Left lung (tissue), 10 donors: ENCODE results near the gene TMEM54. TPM values are rescaled to one million over a fixed set of nuclear protein-coding genes. Genes with fewer than 3 reads are reported as not detected.

Experiments used
- ATAC-seq: fragments of 200-7000 bp; cut with Tn5 transposase; one replicate; pipeline ENCODE4 v1.9.1; 2020; ENCODE audit warnings: moderate library complexity
- DNase-seq, 4 donors: peaks; one replicate each; pipeline ENCODE4 v3.0.0-alpha.2; 2013 to 2020
- H3K27ac ChIP-seq, 2 donors: fragments of 200-600 bp; sonication (generic) in 1 of 2; one replicate each; pipeline versions ENCODE4 v1.5.0 to v1.8.0; 2020 to 2021
- H3K27me3 ChIP-seq, 2 donors: fragments of 200-600 bp; sonication (generic) in 1 of 2; one replicate each; pipeline versions ENCODE4 v1.5.0 to v1.8.0; 2020 to 2021
- H3K36me3 ChIP-seq, 2 donors: fragments of 200-600 bp; sonication (generic) in 1 of 2; one replicate each; pipeline versions ENCODE4 v1.5.0 to v1.8.0; 2020 to 2021
- H3K4me1 ChIP-seq, 2 donors: fragments of 200-600 bp; one replicate each; pipeline ENCODE4 v1.8.0; 2021
- H3K4me3 ChIP-seq, 2 donors: fragments of 200-600 bp; sonication (generic) in 1 of 2; one replicate each; pipeline versions ENCODE4 v1.5.0 to v1.8.0; 2020 to 2021; ENCODE audit warnings: mild to moderate bottlenecking in 1 of 2
- H3K9me3 ChIP-seq, 2 donors: fragments of 200-600 bp; sonication (generic) in 1 of 2; one replicate each; pipeline versions ENCODE4 v1.5.0 to v1.8.0; 2020 to 2021
- CTCF ChIP-seq, 2 donors: fragments of 200-600 bp; sonication (generic) in 1 of 2; IDR thresholded peaks; one replicate each; pipeline versions ENCODE4 v1.5.0 to v1.8.0; 2021; ENCODE audit warnings: antibody characterized with exemption in 2 of 2
- intact Hi-C, 2 donors: fragments of 100-400 bp; cut with DNase I; formaldehyde crosslinking; loops; one replicate each; pipeline versions ENCODE4 v1.11.2 to v1.14.2; 2022
- polyA plus RNA-seq, 6 donors: library from polyadenylated mRNA; unstranded; fragments of 120-200 nt; gene quantifications; one replicate each; pipeline ENCODE4 v1.2.1, GENCODE V29; 2013; ENCODE audit not compliant: insufficient read length in 6 of 6
- total RNA-seq, 2 donors: library from RNA; stranded (reverse); fragmentation: NEBNext Ultra II Directional; extraction: Animal tissue kit (Norgen Biotek cat#: 25700); gene quantifications; one replicate each; pipeline ENCODE4 v1.2.1, GENCODE V29; 2021
- donor health status: DM: no; HTN: yes; CAD: no.
- donor health status: DM: no; HTN: no; CAD: no.

The TMEM54 gene
- total and polyA plus RNA-seq, 8 donors = 22.4 to 87.0 (median 23.1) TPM

GRCh38 chr1:32934535-32934934, 33.3 kb upstream of the TMEM54 start:
- Histone ChIP-seq H3K27ac (peak overlapping the region; percentile 45 to 49), H3K9me3 (no peaks in the 10 kb centered on the region)

GRCh38 chr1:32933742-32934322, 32.6 kb upstream of the TMEM54 start:
- intact Hi-C loops = loop anchor here in 1 of 2 donors (10.0 kb wide), 1 partner anchor 151 kb away; the partner anchor contains the start of gene AZIN2
- no peak overlapping the region for H3K4me3 ChIP-seq
- peaks cover 0 to 57% of the 10 kb centered on the region in 2 donors for H3K36me3 ChIP-seq
- peaks cover 0 to 32% of the 10 kb centered on the region in 2 donors for H3K4me1 ChIP-seq
- TF ChIP-seq CTCF (IDR thresholded peaks at IDR 0.05) = no peak
- H3K27ac ChIP-seq = peak overlapping the region; percentile 45 to 49
- no peaks in the 10 kb centered on the region for H3K9me3 ChIP-seq
- H3K27me3 ChIP-seq = no peaks in the 10 kb centered on the region
- ATAC-seq = peak; percentile 36
- no peak for DNase-seq

More at GRCh38 chr1:32934535-32934934, 33.3 kb upstream of the TMEM54 start:
- no peak for DNase-seq
- no peak overlapping the region for H3K4me3 ChIP-seq
- peaks cover 0 to 63% of the 10 kb centered on the region in 2 donors for H3K36me3 ChIP-seq
- TF ChIP-seq CTCF (IDR thresholded peaks at IDR 0.05) = no peak
- H3K27me3 ChIP-seq = no peaks in the 10 kb centered on the region
- intact Hi-C loops = loop anchor here in 1 of 2 donors (10.0 kb wide), 1 partner anchor 150 kb away; the partner anchor contains the start of gene AZIN2
- peaks cover 7 to 39% of the 10 kb centered on the region in 2 donors for H3K4me1 ChIP-seq
- ATAC-seq = no peak

- no peak for ATAC-seq
- intact Hi-C loops = loop anchor here in 1 of 2 donors (10.0 kb wide), 1 partner anchor 153 kb away; the partner anchor contains the start of gene AZIN2
- H3K27ac ChIP-seq = no peak overlapping the region
- H3K36me3 ChIP-seq = peaks cover 0 to 36% of the 10 kb centered on the region in 2 donors
- H3K9me3 ChIP-seq = no peaks in the 10 kb centered on the region
- H3K27me3 ChIP-seq = no peaks in the 10 kb centered on the region
- peaks cover 0 to 22% of the 10 kb centered on the region in 2 donors for H3K4me1 ChIP-seq
- H3K4me3 ChIP-seq = no peak overlapping the region
- TF ChIP-seq CTCF (IDR thresholded peaks at IDR 0.05) = no peak
- DNase-seq = no peak
Measured at GRCh38 chr1:32931760-32932159, 30.6 kb upstream of the TMEM54 start.

- no peak for ATAC-seq
- H3K4me3 ChIP-seq = no peak overlapping the region
- H3K27ac ChIP-seq = no peak overlapping the region
- peaks cover 9 to 26% of the 10 kb centered on the region in 2 donors for H3K4me1 ChIP-seq
- TF ChIP-seq CTCF (IDR thresholded peaks at IDR 0.05) = no peak
- H3K9me3 ChIP-seq = no peaks in the 10 kb centered on the region
- intact Hi-C loops = no loop called here
- peaks cover 0 to 12% of the 10 kb centered on the region in 2 donors for H3K36me3 ChIP-seq
- no peak for DNase-seq
- peaks cover 0 to 23% of the 10 kb centered on the region in 2 donors for H3K27me3 ChIP-seq
Measured at GRCh38 chr1:32929366-32929765, 28.2 kb upstream of the TMEM54 start.

- peaks cover 9 to 19% of the 10 kb centered on the region in 2 donors for H3K4me1 ChIP-seq
- DNase-seq (no peak), ATAC-seq (no peak)
- H3K27me3 ChIP-seq = peaks cover 0 to 30% of the 10 kb centered on the region in 2 donors
- TF ChIP-seq CTCF (IDR thresholded peaks at IDR 0.05) = no peak
- no peak overlapping the region for H3K4me3 ChIP-seq
- no peak overlapping the region for H3K27ac ChIP-seq
- intact Hi-C loops = no loop called here
- H3K36me3 ChIP-seq = peaks cover 0 to 6% of the 10 kb centered on the region in 2 donors
- no peaks in the 10 kb centered on the region for H3K9me3 ChIP-seq
Measured at GRCh38 chr1:32928715-32929114, 27.5 kb upstream of the TMEM54 start.
